Fibroblast of gingiva (primary cell): Measurements from ENCODE around the gene TNFAIP8L1.
"Not testable (repeated sequence)": the region's sequence is repeated elsewhere in the genome, so short reads cannot be mapped to it uniquely, and the experiment has no call there.

ENCODE experiments used
- DNase-seq: peaks from one replicate; pipeline ENCODE4 v3.0.0-alpha.2; 2011; ENCODE audit warnings: low read depth

Gene TNFAIP8L1

DNA sequence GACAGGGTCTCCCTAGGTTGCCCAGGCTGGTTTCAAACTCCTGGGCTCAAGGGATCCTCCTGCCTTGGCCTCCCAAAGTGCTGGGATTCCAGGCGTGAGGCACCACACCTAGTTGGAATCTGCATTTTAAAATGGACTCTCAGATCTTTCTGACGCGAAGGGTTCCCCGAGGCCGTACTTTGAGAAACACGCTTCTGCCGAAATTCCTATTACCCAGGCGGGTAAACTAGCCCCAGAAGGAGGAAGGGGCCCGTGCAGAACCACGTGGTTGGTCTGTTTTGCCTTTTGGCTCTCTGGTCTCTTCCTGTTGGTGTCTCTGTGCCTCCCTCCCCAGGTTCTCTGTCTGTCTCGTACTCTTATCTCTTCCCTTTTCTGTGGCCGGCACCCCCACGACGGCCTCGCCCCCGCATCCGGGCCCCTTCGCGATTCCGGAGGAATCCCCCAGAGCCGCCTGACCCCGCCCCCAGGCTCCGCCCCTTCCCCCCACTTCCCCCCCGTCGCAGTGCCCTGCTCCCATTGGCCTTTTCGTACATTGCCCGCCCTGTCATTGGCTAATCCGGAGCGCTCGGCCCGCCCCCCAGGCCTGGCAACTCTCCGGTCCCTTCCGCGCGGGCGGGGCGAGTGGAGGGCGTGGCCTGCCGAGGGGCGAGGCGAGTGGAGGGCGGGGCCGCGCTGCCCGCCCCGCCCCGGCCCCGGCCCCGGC is at the start of gene TNFAIP8L1:
Gene TNFAIP8L1, plus strand, starts transcription at position 689 of the 703 bp plus-strand sequence. CDS start 12,354 bp downstream, outside the sequence.
- DNase-seq, result peak; percentile 92

GRCh38 chr19:4589579-4590410 is 49.5 kb upstream of the TNFAIP8L1 start:
- no peak for DNase-seq

- DNase-seq, result no peak
Measured at GRCh38 chr19:4590559-4590958, 48.8 kb upstream of the TNFAIP8L1 start.

- DNase-seq, result no peak
Measured at GRCh38 chr19:4591320-4591719, 48.0 kb upstream of the TNFAIP8L1 start.

DNA sequence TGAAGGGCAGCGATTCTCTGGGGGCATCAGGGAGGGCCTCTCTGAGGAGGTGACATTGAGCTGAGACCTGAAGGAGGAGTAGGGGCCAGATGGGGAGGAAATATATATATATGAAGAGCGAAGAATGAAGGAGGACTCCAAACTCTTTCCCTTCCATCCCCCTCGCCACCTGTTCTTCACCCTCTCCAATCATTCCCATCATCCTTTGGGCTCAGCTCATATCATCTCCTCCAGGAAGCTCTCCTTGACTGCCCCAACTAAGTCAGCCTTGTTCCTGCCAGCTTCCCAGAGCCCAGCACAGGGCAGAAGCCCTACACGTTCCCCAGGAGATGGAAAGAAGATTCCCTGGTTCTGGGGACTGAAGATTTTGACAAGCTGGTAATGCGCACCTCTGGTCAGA is 46.9 kb upstream of the TNFAIP8L1 start:
- no peak for DNase-seq

DNA sequence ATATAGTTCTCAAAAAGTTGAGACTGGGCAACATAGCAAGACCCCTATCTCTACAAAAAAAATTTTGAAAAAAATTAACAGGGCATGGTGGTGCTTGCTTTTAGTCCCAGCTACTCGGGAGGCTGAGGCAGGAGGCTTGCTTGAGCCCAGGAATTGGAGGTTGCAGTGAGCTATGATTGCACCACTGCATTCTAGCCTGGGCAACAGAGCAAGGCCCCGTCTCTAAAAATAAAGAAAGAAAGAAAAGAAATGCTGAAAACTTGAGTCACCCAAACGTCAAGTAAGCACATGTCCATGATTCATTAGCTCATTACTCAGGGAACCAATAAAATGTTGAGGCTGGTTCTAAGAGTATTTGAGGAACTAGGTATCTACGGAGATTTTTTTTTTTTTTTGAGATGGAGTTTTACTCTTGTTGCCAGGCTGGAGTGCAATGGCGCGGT is 45.9 kb upstream of the TNFAIP8L1 start:
- no peak for DNase-seq

DNA sequence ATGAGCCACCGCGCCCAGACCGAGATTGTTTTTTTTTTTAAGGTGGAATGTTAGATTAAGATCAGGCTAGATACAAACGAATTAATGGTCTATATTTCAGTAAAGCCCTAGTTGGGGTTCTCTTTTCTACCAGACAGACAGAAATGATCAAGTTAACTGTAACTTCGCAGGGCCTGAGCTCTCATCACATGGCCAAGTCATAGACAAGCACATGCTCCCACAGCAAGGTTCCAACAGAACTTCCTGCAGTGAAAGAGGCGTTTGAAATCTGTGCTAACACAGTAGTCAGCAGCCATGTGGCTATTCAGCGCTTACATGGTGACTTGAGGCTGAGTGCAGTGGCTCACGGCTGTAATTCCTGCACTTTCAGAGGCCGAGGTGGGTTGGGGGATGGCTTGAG is 45.1 kb upstream of the TNFAIP8L1 start:
- DNase-seq, result no peak

DNA sequence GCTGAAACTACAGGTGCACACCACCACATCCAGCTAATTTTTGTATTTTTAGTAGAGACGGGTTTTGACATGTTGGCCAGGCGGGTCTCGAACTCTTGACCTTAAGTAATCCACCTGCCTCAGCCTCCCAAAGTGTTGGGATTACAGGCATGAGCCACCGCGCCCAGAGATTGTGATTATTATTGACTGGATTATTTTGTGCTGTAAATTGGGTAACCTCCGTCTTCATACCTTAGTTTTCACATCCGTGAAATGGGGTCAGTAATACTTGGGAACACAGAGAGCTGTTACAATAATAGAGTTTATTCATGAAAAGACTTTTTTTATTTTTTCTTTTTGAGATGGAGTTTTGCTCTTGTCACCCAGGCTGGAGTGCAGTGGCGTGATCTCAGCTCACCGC is 44.2 kb upstream of the TNFAIP8L1 start:
- not testable (repeated sequence) for DNase-seq

DNA sequence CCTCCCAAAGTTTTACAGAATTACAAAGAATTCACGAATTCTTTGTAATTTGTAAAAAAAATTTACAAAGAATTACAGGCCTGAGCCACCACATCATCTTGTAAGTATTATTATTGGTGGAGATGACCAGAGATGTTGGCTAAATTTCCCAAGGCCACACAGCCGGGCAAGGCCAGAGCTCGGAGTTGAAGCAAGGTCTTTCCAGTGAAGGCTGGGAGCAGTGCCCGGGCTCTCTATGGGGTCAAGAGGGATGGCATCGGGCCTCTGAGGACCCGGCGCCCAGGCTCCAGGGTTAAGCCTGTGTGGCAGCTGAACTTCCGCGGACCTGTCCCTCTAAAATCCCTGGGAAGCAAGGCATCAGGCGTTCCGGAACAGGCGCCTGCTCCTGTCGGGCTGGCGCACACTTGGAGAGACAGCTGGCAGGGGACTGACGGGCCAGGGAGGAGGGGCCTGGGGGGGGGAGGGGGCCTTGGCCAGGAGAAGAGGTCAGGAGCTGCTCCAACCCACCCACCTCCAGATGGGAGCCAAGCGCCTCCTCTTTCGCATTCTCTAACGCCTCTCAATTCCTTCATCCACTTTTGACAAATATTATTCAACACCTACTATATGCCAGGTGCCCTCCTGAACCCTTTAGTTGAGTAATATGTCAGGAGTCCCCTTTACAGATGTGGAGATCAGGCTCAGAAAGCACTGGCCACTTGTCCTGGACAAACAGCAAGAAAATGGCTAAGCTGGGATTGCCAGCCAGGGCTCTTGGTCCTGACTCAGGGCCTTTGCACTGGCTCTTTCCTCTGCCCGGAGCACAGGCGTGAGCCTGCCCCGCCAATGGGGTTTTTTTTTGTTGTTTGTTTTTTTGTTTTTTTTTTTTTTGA is 43.0 kb upstream of the TNFAIP8L1 start:
- DNase-seq, result no peak

DNA sequence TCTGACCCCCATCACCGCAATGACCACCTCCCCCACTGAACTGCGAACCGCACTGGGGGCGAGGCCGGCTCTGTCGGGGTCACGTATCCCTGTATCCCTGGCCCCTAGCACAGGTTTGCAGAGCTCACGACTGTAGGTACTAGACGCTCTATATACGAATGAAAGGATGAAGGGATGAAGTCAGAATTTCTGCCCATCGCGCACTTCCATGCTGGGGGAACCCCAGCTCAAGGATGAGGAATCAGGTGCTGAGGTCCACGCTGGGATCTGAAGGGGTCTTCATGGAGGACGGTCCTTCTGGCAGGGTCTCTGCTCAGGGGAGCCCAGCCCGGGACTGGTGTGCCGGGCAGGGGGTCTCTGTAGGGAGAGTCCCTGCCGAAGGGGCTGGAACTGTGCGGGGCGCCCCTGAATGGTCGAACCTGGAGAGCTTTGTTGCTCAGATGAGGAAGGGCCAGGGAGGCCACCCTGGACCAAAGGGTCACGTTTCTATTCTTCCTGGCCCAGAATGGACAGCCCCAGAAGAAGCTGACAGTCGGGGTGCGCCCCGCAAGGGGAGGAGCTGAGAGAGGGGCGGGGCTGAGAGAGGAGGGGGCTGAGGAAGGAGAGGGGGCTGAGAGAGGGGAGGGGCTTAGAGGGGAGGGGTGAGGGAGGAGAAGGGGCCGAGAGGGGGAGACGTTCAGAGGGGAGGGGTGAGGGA is 41.9 kb upstream of the TNFAIP8L1 start:
- DNase-seq, result no peak

DNA sequence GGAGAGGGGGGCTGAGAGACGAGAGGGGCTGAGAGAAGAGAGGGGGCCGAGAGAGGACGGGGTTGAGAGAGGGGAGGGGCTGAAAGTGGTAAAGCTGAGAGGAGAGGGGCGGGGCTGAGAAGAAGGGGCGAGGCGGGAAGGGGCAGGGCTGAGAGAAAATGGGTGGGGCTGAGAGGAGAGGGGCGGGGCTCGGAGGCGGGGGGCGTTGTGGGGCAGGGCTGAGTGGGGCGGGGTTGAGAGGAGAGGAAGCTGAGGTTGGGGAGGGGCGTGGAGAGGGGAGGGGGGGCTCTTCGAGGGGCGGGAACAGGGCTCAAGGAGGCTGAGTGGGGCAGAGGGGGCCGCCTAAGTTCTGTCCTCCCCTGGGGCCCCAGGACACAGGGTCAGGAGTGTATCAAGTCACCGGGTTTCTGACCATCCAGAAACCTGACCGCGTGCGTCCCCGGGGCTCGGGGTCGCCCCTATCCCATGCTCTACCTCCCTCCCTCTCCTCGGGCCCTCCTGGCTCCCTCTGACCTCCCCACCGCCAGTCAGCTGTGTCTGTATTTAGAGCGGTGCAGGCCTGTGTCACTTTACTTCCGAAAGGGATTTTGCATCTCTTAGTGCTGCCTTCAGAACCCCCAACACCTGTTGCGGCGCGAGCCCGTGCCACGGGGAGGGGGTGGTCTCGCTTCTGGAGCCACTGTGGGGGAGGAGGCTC is 41.2 kb upstream of the TNFAIP8L1 start:
- DNase-seq, result no peak

DNA sequence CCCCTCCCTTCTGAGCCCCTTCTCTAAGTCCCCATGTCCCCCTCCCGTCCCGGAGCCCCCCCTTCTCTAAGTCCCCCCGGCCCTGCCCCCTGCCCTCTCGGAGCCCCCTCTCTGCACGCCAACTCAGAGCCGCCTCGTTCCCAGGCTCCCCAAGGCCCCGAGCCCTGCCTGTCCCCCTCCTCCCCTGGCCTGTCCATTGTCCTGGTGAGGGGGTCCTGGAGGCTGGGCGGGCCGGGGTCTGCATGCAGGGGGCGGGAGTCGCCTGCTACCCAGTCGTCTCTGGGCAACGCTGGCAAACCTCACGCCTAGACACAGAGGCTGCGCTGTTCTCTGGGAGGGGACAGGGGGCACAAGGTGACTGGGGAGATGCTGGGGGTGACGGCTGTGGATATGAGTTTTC is 40.6 kb upstream of the TNFAIP8L1 start:
- DNase-seq, result no peak

- DNase-seq, result no peak
Measured at GRCh38 chr19:4600082-4600481, 39.2 kb upstream of the TNFAIP8L1 start.

GRCh38 chr19:4600893-4601292 is 38.4 kb upstream of the TNFAIP8L1 start:
- no peak for DNase-seq

- DNase-seq, result no peak
Measured at GRCh38 chr19:4602173-4602788, 37.0 kb upstream of the TNFAIP8L1 start.

DNA sequence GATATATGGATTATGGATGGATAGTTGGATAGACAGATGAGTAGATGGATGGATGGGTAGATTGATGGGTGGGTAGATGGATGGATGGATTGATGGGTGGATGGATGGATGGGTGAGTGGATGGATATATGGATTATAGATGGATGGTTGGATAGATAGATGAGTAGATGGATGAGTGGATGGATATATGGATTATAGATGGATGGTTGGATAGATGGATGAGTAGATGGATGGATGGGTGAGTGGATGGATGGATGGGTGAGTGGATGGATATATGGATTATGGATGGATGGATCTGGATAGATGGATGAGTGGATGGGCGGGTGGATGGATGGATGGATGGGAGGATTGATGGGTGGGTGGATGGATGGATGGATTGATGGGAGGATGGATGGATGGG is 36.4 kb upstream of the TNFAIP8L1 start:
- DNase-seq, result no peak

DNA sequence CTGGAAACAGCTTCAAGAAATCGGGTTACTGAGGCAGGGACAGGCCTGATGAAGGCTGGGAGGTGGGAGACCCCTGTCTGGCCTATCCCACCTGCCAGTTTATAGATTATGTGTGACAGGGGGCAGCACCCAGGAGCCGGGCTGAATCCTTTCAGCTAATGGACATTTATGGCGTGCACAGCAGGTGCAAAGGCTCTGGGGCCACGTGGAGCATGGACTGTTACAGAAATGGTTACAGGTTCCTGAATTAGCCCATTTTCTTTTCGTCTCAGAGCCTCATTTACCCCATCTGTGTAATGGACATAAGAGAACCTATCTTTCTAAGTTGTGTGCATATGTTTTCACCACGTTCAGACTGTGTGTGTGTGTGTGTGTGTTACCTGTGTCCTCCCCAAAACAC is 34.4 kb upstream of the TNFAIP8L1 start:
- no peak for DNase-seq

GRCh38 chr19:4606181-4606580 is 33.1 kb upstream of the TNFAIP8L1 start:
- DNase-seq, result no peak

DNA sequence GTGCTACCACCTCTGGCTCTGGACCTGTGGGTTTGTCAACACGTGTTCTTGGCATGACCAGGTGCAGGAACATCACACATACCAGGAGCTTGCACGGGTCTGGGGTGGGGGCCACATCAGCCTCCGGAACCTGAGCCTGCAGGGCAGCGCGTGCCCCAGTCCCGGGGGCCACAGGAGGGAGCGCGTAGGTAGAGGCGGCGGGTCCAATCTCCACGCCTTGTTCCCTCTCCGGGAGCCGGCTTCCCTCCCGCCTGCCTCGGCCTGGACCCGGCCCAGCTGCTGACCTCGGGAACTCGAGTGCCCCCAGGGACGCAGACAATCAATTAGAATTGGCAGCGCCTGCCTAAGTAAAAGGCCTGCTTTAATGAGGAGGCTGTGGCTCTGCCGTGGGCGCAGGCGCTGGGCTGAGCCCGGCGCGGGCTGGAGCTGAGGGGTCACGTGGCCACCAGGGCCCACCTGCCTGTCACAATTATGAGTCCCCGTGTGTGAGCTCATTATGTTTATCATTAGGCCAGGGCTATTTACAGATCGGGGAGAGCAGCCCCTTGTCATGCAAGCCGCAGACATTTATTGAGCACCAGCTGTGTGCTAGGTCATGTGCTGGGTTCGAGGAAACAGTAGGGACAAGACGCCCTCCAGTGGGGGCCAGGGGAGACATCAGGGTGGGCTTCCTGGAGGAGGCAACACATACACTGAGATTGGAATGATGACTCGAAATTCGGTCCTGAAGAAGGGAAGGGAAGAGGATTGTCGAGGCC is 32.2 kb upstream of the TNFAIP8L1 start:
- DNase-seq, result peak; percentile 46
